ENCODE data around the gene CDH4. TPM values are rescaled to one million over a fixed set of nuclear protein-coding genes. Genes with fewer than 3 reads are reported as not detected.

The CDH4 gene
- total RNA-seq, result under 0.01 and 0.13 TPM in 2 replicates

DNA sequence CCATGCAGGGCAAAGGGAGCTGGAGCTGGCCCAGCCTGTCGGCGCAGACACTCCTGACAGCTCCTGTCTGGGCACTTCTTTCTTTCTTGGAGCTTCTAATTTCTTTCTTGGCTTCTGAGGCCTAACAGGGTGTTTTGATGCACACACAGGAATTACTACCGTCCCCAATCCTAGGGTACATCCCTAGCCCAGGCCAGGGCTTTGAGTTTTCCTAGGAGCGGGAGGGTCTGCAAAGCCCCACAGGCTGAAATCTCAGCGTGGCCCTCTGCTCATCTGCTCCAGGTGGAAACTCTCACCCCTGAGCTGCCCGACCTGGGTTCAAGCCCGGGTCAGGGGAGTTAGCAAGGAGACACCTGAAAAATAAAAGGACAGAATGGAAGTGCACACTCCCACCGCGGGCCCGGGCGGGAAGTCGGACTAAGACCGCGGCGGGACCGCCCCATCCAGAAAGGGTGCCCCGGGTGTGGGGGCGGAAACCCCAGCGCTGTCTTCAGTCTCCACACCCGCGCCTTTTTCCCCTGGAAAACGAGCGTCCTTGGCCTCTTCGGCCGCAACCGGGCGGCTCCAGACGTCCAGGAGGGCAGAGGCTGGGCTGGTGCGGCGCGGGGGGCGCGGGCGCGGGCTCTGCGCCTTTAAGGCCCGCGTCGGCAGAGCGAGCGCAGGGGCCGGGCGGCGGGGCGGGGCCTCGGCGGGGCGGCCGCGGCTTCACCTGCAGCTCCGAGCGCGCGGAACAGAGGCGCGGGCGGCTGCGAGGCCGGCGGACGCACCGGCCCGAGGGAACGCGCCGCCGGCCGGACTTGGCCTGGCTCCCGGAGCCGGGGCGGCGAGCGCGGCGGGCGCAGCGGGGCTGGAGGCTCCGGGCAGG, at the start of gene CDH4:
Gene CDH4, plus strand, starts transcription at position 733 of the 865 bp plus-strand sequence.
- no peak for DNase-seq (ENCODE audit: low read depth in 2 of 2)

DNA sequence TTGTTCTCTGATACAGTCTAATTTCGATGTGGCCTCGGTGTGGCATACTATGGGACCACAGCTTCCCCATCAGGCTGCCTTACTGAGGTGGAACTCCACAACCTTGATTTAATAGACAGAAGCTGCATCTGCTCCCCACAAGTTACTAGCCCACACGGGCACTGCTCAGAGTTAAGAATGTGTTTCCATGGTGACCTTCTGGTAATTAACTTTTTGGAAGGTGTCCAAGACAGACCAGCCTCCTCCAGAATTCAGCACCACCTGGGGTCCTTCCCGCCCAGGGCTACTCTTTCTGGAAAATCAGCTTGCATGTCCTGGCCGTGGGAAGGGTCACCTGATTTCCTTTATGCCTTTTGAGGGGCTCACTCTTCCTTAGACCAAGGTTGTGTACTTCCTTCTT, 48.7 kb upstream of the CDH4 start:
- DNase-seq (ENCODE audit: low read depth in 2 of 2), result no peak

DNA sequence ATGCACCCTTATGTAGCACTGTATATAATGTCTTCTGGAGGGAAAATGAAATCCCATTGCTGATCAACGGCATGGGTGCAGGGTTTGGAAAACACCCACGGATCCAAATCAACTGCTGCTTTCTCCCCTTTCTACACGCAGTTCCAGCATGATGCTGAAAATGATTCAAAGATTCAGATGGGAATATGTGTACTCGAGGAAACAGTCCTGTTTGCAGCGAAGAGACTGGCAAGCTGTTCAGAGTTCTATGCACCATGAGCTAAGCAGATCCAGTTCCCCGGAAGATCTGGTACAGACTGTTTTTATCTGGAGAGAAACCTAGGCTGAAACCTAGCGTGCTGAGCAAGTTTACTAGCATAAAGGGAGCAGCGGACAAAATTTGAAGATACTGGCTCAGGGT, 47.9 kb upstream of the CDH4 start:
- DNase-seq (ENCODE audit: low read depth in 2 of 2), result no peak

DNA sequence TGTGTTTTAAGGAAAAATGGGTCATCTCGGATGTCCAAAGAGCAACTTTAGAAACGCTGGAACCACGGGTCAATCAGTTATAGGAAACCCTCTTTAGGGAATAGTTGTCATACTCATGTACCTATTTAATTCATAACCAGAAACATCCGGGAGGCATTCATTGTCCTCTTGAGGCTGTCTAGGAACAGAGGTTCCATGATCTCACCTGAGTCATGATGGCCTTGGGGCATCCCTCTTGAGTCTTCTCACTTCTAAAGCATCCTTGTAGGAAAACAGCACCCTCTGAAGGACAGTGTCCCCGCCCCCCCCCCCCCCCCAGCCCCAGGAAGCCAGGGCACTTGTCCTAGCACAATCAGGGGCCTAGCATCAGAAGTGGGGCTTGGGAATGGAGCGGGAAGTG, 46.3 kb upstream of the CDH4 start:
- DNase-seq (ENCODE audit: low read depth in 2 of 2), result no peak

DNA sequence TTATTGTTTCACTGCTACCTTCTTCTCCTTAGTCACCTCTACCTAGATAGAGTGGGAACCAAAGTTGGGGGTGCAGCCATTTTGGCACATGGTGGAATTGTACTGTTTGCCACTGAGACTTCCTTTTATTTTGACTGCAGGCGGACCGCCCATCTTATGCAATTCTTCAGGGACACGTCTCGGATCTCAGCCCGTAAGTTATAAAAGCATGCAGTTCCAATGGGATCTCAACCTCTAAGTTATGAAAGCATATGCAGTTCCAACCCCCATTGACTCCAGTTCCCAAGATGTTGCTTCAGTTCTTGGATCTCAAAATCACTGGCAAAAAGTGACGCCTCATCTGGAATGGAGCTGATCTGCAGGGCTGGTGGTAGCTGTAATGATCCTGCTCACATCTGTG, 41.2 kb upstream of the CDH4 start:
- DNase-seq (ENCODE audit: low read depth in 2 of 2), result no peak

DNA sequence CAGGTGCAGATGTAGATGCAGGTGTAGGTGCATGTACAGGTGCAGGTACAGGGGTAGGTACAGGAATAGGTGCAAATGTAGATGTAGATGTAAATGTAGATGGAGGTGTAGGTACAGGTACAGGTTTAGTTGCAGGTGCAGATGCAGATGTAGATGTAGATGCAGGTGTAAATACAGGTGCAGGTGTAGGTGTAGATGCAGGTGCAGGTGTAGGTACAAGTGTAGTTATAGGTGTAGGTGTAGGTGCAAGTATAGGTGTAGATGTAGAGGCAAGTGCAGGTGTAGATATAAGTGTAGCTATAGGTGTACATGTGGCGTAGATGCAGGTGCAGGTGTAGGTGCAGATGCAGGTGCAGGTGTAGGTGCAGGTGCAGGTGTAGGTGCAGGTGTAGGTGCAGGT, 34.2 kb upstream of the CDH4 start:
- DNase-seq (ENCODE audit: low read depth in 2 of 2), result no peak

DNA sequence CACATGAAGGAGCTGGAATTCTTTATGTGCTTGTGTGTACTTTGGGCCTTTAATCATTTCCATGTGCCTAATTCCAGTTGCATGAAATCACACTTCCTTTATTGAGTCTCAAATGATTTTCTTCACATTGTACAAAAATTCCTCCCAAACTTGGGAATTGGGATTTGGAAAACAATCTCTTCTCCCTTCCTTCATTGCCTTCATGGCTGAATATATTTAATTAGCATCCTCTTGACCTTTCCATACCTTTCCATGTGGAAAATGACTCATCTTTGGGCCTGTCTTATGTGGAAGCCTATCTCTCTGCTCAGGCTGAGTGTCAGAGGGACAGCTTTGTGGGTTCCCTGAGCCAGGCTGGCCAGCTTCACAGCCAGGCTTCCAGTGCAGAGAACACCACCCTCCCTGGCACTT, 33.0 kb upstream of the CDH4 start:
- no peak for DNase-seq (ENCODE audit: low read depth in 2 of 2)

DNA sequence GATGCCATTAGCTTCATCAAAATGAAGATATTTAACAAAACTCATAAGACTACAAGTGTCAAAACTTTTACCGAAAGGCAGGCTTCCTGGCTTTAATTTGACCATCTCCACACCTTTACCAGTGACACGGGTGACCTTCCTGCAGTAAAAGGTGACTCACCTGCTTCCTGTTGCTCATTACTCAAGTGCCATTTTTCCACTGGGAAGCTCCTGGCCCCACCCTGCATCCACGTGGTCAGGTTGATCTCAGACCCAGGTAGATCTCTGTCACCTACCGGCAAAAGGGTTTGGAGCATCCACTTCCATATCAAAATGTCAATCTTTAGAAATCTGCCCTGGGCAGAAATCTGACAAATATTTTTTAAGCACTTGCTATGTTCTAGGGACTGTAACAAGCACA, 31.9 kb upstream of the CDH4 start:
- no peak for DNase-seq (ENCODE audit: low read depth in 2 of 2)

DNA sequence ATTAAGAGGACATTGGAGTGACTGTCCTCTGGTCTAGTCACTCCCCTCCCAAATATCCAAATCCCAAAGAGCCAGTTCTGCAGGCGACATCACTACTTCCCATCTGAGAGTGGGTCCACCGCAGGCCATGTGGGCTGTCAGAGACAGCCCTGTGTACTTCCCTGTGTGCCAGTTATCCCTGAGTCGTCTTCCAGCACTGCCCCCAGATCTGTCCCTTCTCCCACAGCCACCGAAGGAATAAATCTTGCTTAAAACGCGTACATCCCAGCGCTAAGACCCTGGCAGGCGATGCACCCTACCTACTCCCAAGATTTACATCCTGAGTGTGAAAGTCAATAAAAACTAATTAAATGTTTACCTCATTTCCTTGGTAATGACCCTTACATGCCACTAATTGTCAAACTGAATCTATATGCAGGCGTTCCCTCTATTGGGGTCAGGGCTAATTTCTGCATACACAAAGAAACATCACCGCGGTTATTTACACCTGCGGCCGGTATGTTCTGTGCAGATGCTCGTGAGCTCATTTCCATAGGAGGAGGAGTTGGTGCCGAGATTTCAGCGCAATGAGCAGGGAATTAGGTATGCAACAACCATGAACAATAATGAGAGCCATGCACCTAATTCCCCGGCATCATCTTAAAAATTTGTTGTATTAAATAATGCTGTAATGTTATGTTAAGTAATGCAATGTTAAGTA, 31.3 kb upstream of the CDH4 start:
- DNase-seq (ENCODE audit: low read depth in 2 of 2), result no peak

DNA sequence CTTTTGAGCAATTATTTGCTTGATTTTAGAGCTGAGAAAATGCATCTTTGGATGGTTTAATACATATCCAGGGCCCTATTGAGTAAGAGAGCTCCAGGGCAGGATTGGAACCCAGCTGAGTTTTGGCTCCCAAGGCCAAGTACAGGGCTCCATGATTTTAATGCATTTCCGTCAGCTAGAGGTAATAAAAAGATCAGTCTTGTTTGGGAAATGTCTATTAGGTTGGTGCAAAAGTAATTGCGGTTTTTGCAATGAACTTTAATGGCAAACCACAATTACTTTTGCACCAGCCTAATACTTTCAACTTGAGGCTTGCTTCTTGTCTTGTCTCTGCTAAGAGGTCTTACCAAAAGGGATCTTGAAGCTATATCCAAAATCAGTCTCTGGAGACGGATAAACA, 29.4 kb upstream of the CDH4 start:
- DNase-seq (ENCODE audit: low read depth in 2 of 2), result no peak

DNA sequence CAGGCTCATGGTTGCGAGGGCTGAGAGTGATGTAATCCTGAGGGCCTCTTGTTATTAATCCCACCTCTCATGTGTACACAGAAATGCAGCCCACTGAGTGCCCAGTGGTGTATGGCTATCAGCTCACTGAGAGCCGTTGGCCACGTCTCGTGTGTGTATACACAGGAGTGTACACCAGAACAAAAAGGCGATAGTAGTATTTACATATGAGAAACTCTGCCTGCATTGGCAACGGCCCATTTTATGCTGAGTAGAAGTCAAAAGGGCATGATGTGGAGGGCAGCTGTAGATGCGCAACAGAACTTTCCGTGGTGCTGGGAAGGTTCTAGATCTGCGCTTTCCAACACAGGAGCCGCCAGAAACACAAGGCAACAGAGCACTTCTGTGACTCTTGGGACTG, 28.9 kb upstream of the CDH4 start:
- no peak for DNase-seq (ENCODE audit: low read depth in 2 of 2)

DNA sequence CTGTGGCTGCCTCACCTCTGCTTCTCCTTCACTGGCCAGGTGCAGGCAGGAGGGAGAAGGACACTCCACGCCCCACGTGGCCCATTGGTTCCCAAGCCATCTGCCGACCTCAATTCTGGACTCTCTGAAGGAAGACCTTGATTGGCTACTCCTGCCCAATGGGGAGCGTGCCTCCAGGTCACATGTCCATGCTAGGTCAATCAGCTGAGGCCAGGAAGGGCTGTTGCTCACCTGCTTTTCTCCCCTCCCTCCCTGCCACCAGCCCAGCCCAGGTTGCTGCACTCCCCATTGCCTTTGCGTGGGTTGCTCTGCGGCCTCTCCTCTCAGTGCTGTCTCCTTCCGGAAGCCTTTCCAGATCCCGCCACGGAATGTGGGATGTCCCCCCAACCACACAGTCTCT, 21.9 kb upstream of the CDH4 start:
- no peak for DNase-seq (ENCODE audit: low read depth in 2 of 2)

DNA sequence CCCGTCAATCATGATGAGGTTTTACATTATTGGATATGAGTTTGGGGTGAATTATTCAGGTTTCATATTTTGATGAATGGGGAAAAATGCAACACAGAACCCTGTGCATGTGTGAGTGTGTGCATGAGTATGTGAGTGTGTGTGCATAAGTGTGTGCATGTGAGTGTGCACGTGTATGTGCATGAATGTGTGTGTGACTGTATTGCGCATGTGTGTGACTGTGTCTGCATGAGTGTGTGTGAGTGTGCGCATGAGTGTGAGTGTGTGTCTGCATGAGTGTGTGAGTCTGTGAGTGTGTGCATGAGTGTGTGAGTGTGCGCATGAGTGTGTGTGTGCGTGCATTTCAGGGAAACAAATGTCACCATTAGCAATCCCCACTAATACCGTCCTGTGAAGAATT, 18.5 kb upstream of the CDH4 start:
- DNase-seq (ENCODE audit: low read depth in 2 of 2), result no peak

DNA sequence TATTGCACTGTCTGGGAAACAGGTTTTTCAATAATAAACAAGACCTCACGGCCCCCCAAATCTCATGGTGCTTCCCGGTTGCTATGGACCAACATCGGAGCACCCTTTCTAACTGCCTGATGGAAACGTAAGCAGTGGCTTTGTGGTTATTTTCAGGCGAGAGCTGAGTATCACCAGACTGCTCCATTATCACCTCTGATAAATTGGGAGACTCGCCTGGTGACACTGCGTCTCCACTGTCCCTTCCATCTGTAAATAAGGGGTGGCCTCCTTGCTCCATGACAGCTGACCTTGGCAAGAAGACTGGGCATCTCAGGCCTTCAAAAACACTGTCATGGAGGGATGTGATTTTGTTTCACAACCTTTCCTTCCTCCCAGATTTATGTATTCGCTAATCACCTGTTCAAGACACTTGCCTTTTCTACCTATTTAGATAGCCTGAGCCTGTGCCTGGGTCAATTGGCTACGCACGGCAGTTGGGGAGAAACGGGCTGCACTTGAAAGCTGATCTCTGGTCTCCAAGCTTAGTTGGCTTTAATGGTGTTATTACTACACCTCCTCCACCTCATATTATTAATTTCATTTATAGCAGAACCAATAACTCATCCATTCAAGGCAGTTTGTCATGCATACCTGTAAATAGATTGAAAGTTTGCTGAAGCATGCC, 17.7 kb upstream of the CDH4 start:
- DNase-seq (ENCODE audit: low read depth in 2 of 2), result no peak

DNA sequence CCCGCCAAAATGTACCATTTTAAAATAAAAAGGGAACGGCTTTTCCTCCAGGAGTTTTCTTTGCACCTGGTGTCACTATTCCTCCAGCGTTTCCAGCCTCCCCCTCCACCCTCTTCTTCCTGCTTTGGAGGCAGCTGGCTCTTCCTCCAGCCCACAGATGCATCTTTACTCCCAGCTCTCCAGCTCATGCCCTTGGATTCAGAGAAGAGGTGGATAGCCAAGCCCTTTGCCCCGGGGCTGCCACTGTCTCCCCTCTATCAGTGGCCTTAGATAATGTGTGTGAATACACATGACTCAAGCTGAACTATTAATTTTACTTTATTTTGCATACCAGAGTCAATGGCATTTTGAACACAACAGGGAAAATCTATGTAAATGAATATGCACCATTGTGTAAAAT, 15.3 kb upstream of the CDH4 start:
- DNase-seq (ENCODE audit: low read depth in 2 of 2), result no peak

DNA sequence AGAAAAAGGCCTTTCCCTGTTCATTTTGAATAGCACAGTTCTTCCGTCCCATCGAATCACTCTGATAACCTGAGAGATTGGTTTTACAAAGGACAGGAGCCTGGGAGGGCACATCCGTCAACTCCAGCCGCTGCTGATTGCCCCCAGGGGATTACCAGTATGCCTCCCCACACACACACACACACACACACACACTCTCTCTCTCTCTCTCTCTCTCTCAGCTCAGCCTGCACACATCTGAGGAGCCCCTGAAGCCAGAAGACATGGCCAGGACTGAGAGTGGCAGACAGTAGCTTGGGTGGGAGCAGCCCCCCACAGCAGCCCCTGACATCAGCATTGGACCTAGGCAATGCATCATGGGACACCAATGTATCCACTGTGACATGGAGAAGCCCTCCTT, 13.2 kb upstream of the CDH4 start:
- DNase-seq (ENCODE audit: low read depth in 2 of 2), result no peak

DNA sequence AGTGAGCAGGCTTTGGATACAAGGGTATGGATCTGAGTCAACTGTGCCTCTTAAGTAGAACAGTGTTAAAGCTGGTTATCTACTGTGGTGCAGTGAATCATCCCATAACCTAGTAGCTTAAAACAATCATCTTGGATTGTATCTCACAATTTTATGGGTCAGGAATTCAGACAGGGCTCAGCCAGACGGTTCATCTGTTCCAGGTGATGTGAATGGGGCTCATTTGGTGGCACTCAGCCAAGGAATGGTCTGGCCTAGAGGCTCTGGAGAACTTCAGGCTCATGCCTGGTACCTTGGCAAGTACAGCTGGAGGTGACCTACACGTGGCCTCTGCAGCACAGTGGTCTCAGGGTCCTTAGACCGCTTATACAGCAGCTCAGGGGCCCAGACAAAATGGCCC, 11.2 kb upstream of the CDH4 start:
- no peak for DNase-seq (ENCODE audit: low read depth in 2 of 2)

DNA sequence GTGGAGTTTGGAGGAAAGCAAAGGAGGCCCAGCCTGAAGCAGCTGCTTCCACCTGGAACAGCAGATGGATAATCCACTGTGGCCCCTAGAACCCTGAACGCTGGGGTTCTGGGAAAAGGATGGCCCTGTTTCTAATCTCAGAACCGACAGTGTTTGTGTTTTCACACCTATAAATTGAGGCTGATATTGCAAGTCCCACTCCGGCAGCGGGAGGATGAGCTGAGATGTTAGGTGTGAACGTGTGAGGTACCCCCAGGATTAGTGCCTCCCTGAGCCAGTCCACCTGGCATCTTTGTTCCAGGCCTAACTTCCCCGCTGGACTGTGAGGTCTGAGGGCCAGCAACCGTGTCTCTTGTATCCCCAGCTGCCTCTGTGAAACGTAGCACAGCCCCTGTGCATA, 7.8 kb upstream of the CDH4 start:
- no peak for DNase-seq (ENCODE audit: low read depth in 2 of 2)

DNA sequence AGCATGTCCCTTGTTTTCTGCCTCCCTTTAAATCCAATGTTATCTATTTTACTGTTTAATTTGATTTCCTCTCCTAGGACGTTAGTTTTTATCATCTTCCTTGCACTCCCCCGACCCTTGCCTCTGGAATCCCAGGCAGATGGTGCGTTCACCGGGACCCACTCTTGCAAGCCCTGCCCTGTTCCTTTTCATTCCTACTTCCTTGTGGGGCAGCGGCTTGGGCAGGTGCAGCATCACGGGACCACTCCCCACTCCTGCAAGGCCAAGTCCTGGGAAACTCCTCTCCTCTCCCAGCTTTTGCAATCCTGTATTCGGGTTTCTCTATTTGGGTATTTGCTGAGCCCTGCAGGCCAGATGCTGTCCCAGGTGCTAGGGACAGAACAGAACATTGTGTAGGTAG, 5.8 kb upstream of the CDH4 start:
- no peak for DNase-seq (ENCODE audit: low read depth in 2 of 2)

DNA sequence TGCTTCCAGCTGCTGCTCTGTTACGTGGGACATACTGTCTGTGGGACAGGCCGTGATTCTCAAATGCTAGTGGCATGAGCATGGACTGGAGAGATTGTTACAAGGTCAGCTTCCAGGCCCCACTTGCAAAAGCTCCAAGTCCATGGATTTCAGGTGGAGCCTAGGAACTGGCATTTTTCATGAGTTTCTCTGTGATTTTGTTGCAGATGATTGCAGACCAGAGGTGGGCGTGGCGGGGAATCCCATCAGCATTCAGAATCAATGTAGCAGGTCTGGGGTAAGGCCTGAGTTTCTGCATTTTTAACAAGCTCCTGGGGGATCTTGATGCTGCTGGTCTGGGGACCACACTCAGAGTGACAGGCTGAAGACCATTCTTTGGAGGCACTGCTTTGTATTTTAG, 2.4 kb upstream of the CDH4 start:
- DNase-seq (ENCODE audit: low read depth in 2 of 2), result no peak

DNA sequence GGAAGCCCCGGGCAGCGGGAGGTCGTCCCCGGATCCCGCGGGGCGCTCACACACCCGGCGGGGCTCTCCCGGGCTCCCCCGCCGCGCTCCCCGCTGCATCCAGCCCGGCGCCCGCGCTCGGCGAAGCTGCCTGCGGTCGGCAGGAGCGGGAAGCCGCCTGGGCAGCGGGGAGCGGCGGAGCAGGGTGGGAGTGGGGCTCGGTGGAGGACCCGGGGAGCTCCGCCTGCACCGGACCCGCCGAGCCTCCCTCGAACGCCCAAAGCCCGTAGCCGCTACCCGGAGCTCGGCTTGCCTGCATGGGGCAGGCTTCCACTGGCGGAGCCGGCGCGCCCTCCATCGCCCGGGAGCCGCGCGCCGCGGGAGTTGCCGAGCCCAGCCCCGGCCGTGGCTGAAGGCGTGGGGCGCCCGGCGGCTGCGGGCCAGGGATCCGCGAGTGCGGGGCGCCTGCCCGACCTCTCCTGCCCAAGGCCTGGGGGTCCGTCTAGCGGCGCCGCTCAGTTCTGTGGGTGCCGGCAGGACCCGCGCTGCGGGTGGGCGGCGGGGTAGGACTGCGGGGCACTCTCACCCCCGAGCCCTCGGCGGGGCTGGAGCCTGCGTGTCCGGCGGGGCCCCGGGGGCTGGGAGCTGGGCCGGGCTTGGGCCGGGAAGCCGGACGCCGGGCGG, 671 bp downstream of the CDH4 start:
- no peak for DNase-seq (ENCODE audit: low read depth in 2 of 2)

DNA sequence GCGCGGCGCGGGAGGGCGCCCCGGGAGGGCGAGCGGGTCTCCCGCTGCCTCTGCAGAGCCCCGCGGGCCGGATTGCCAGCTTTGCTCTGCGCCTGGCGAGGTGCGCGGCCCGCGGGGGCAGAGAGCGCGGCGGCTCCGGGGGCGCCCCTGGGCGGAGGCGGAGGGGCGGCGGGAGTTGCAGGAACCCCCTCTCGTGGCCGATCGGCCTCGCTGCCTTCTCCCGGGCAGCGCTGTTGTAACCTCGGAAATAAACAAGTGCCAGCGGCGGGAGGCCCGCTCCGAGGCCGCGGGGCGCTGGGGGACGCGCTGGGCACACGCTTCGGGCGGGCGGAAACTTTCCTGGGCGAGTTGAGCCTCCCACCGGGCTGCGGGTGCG, 1.2 kb downstream of the CDH4 start:
- no peak for DNase-seq (ENCODE audit: low read depth in 2 of 2)
